Keratinocyte (primary cell): ENCODE results near the gene PYY. TPM values are rescaled to one million over a fixed set of nuclear protein-coding genes. Genes with fewer than 3 reads are reported as not detected.

Source experiments
- DNase-seq: peaks from one replicate; pipeline ENCODE4 v3.0.0-alpha.2; 2011; ENCODE audit warnings: low read depth, missing footprints, low spot score
- FAIRE-seq: peaks from 2 replicates; lab custom pipeline; 2011; peaks lifted over from hg19 to GRCh38; lab: Jason Lieb, UNC
- H2AFZ ChIP-seq: 2 replicates; pipeline ENCODE4 v1.6.0; 2012; ENCODE audit warnings: low read length, control low read depth, inconsistent platforms; ENCODE audit not compliant: control insufficient read depth
- H3K27ac ChIP-seq: 2 replicates; pipeline ENCODE4 v1.5.1; 2011; ENCODE audit warnings: low read length; ENCODE audit not compliant: control insufficient read depth, insufficient read depth
- H3K27me3 ChIP-seq: 3 replicates; pipeline ENCODE4 v1.6.0; 2011; ENCODE audit warnings: low read length; ENCODE audit not compliant: control insufficient read depth, insufficient read depth; ENCODE audit errors: extremely low read depth
- H3K36me3 ChIP-seq, 2 experiments: 2 replicates in 1 of 2; 3 replicates in 1 of 2; pipeline ENCODE4 v1.5.1; 2011; ENCODE audit warnings: low read length in 2 of 2, mild to moderate bottlenecking in 1 of 2; ENCODE audit not compliant: control insufficient read depth in 2 of 2, insufficient read depth in 2 of 2; ENCODE audit errors: extremely low read depth in 1 of 2
- H3K4me1 ChIP-seq: 3 replicates; pipeline ENCODE4 v1.5.1; 2011; ENCODE audit warnings: low read length; ENCODE audit not compliant: control insufficient read depth, insufficient read depth; ENCODE audit errors: extremely low read depth
- H3K4me2 ChIP-seq: 3 replicates; pipeline ENCODE4 v1.6.0; 2011; ENCODE audit warnings: low read depth, low read length; ENCODE audit not compliant: control insufficient read depth, insufficient read depth; ENCODE audit errors: extremely low read depth
- H3K4me3 ChIP-seq, 3 experiments: fragments of 200-600 bp in 1 of 3; sonication (generic) in 1 of 3; 2 replicates in 2 of 3; 3 replicates in 1 of 3; pipeline ENCODE4 v1.5.1; 2011 to 2016; ENCODE audit warnings: low read length in 3 of 3, mild to moderate bottlenecking in 3 of 3, control low read depth in 2 of 3, inconsistent platforms in 1 of 3, low read depth in 1 of 3, mixed read lengths in 1 of 3, mixed run types in 1 of 3, moderate library complexity in 1 of 3; ENCODE audit not compliant: control insufficient read depth in 2 of 3, insufficient read depth in 2 of 3; ENCODE audit errors: extremely low read depth in 1 of 3
- H3K79me2 ChIP-seq: 2 replicates; pipeline ENCODE4 v1.6.0; 2012; ENCODE audit warnings: low read length; ENCODE audit not compliant: control insufficient read depth, insufficient read depth
- H3K9ac ChIP-seq: 3 replicates; pipeline ENCODE4 v1.6.0; 2011; ENCODE audit warnings: low read length; ENCODE audit not compliant: control insufficient read depth, insufficient read depth; ENCODE audit errors: extremely low read depth
- H3K9me1 ChIP-seq: 3 replicates; pipeline ENCODE4 v1.6.0; 2011; ENCODE audit warnings: low read length; ENCODE audit not compliant: control insufficient read depth, insufficient read depth; ENCODE audit errors: extremely low read depth
- H3K9me3 ChIP-seq: 2 replicates; pipeline ENCODE4 v1.5.1; 2012; ENCODE audit warnings: low read depth, low read length; ENCODE audit not compliant: control insufficient read depth
- H4K20me1 ChIP-seq: 3 replicates; pipeline ENCODE4 v1.6.0; 2011; ENCODE audit warnings: low read length; ENCODE audit not compliant: control insufficient read depth, insufficient read depth; ENCODE audit errors: extremely low read depth
- CTCF ChIP-seq, 3 experiments: IDR thresholded peaks in 1 of 3; conservative IDR thresholded peaks in 1 of 3; optimal IDR thresholded peaks in 1 of 3; 2 replicates in 2 of 3; 3 replicates in 1 of 3; pipeline versions ENCODE3 to v1.5.1; 2011; ENCODE audit warnings: low read length in 3 of 3, mild to moderate bottlenecking in 3 of 3, moderate library complexity in 2 of 3, control low read depth in 1 of 3, inconsistent platforms in 1 of 3; ENCODE audit not compliant: insufficient read depth in 2 of 3; ENCODE audit errors: extremely low read depth in 1 of 3
- EZH2 ChIP-seq: IDR thresholded peaks from one replicate; pipeline ENCODE4 v1.6.1; 2012; ENCODE audit warnings: inconsistent platforms, mild to moderate bottlenecking, low read length, moderate library complexity
- dilution Hi-C: fragments of 300-500 bp; cut with MboI; formaldehyde crosslinking; loops from one replicate; pipeline ENCODE4 v1.7.0; 2020; ENCODE audit warnings: low sequenced_read_pairs; ENCODE audit not compliant: extremely low pct_ligation_motif_present
- polyA plus RNA-seq, 5 experiments: library from polyadenylated mRNA; depleted of rRNA in 3 of 5; stranded (reverse) in 3 of 5; stranded (forward) in 1 of 5; unstranded in 1 of 5; fragments of >200 nt; gene quantifications; 1 replicate in 1 of 5; 2 replicates in 3 of 5; 3 replicates in 1 of 5; pipeline versions ENCODE4 v1.2.1 to v1.2.3, GENCODE V29; 2011 to 2012; ENCODE audit warnings: missing spikeins in 2 of 5, low read depth in 1 of 5, low replicate concordance in 1 of 5

PYY gene
- polyA plus RNA-seq, 1 donor (not counting 4 experiments of a cell fraction or from before 2014, with no cell fraction given): not detected

GRCh38 chr17:43914451-43914850 lies 39.3 kb downstream of the PYY start:
- H3K9me1 ChIP-seq: no peaks in the 10 kb centered on the region
- no peaks in the 10 kb centered on the region for H3K79me2 ChIP-seq
- H3K27ac ChIP-seq: no peak overlapping the region
- DNase-seq (no peak), FAIRE-seq (no peak)
- no peaks in the 10 kb centered on the region for H4K20me1 ChIP-seq
- no peak overlapping the region for H3K4me3 ChIP-seq
- H3K4me1 ChIP-seq: no peaks in the 10 kb centered on the region
- dilution Hi-C loops: no loop called here
- no peak overlapping the region for H3K4me2 ChIP-seq
- no peak overlapping the region for H3K9ac ChIP-seq
- H2AFZ ChIP-seq: no peak overlapping the region
- H3K9me3 ChIP-seq: no peaks in the 10 kb centered on the region
- H3K27me3 ChIP-seq: peaks cover 28% of the 10 kb centered on the region
- TF ChIP-seq CTCF (optimal IDR thresholded peaks at IDR 0.05 in 1 of 3, IDR thresholded peaks at IDR 0.05 in 1 of 3, conservative IDR thresholded peaks at IDR 0.05 in 1 of 3; ENCODE audit: extremely low read depth in 1 of 3, insufficient read depth in 2 of 3, low read length in 3 of 3) (no peak), EZH2 (no peak)
- H3K36me3 ChIP-seq: no peaks in the 10 kb centered on the region

GRCh38 chr17:43913584-43913983 lies 40.2 kb downstream of the PYY start:
- H3K27me3 ChIP-seq: peaks cover 36% of the 10 kb centered on the region
- H3K9me1 ChIP-seq: no peaks in the 10 kb centered on the region

More at GRCh38 chr17:43913584-43913983, 40.2 kb downstream of the PYY start:
- no peak for DNase-seq
- H4K20me1 ChIP-seq: no peaks in the 10 kb centered on the region
- H3K27ac ChIP-seq: no peak overlapping the region
- H3K36me3 ChIP-seq: no peaks in the 10 kb centered on the region
- no peak overlapping the region for H3K4me2 ChIP-seq
- H3K9ac ChIP-seq: no peak overlapping the region
- no peak overlapping the region for H3K4me3 ChIP-seq
- no peaks in the 10 kb centered on the region for H3K9me3 ChIP-seq
- no peak for TF ChIP-seq EZH2
- no peak for TF ChIP-seq CTCF (optimal IDR thresholded peaks at IDR 0.05 in 1 of 3, IDR thresholded peaks at IDR 0.05 in 1 of 3, conservative IDR thresholded peaks at IDR 0.05 in 1 of 3; ENCODE audit: extremely low read depth in 1 of 3, insufficient read depth in 2 of 3, low read length in 3 of 3)
- dilution Hi-C loops: no loop called here
- no peak overlapping the region for H2AFZ ChIP-seq
- FAIRE-seq: no peak
- no peaks in the 10 kb centered on the region for H3K4me1 ChIP-seq
- H3K79me2 ChIP-seq: no peaks in the 10 kb centered on the region
